ENCODE measurements around the gene DACH2.
"Not testable (repeated sequence)": the region's sequence is repeated elsewhere in the genome, so short reads cannot be mapped to it uniquely, and the experiment has no call there.

The DACH2 gene

DNA sequence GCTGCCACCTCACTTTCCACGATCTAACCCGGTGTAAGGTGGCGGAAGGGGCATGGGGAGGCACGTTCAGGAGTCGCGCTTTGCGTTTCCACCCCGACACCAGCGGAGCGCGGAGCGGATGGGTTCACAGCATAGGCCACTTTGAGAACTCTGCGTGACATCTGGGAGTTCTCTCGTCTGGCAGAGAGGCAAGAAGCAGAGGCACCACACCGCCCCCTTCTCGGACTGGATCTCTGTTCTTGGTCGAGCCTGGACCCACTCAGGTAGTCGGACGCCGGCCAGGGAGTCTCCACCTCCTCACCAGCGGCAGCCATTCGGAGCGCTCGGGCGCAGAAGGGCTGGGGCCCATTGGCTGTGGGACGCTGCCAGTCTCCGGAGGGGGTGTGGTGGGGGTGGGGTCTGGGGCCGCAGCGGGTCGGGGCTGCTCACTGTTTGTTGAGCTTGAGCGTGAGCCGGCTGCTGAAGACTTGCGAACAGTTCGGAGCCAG is at the start of gene DACH2:
DACH2 (plus strand) TSS at position 428 of the 488 bp plus-strand sequence.
- peak in 12 of 14 donors; percentile 2 to 74 (median 45) for DNase-seq

GRCh38 chrX:86102341-86102740 is 45.9 kb upstream of the DACH2 start:
- no peak for DNase-seq

DNA sequence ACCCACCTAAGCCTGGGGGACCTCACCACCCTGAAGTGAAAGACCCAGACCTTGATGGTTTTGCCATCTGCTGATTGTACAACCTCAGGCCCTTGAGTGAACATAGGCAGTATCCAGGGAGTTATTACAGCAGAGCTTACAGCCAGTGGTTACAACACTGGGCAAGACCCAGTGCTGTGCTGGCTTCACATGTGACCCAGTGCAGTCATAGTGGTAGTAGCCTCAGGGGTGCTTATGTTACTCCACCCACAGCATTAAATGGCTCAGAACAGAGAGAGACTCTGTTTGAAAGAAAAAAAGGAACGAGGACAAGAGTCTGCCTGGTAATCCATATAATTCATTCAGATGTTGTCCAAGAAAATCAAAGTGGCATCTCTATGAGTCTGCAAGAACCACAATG is 45.2 kb upstream of the DACH2 start:
- DNase-seq = no peak

DNA sequence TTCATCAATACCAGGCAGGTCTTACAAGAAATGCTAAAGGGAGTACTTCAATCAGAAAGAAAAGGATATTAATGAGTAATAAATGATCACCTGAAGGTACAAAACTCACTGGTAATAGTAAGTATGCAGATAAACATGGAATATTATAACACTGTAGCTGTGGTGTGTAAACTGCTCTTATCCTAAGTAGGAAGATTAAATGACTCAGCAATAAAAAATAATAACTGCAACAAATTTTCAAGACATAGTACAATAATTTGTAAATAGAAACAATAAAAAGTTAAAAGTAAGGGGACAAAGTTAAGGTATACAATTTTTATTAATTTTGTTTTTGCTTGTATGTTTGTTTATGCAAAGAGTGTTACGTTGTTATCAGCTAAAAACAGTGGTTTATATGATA is 43.7 kb upstream of the DACH2 start:
- DNase-seq = no peak

DNA sequence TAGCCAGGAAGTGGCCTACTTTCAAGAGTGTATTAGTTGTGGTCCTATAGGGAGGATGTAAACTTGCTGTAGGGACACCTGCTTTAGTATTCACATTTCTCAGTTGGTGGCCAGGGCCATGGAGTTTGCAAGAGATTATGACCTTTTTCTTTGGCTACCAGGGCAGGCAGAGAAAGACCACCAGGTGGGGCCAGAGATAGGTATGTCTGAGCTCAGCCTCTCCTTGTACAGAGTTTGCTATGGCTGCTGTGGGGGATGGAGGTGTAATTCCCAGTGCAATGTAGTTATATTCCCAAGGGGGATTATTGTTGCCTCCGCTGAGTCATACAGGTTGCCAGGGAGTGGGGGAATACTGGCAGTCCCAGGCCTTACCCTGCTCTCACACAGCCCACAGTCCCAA is 26.3 kb upstream of the DACH2 start:
- DNase-seq = no peak

GRCh38 chrX:86133761-86134160 is 14.5 kb upstream of the DACH2 start:
- no peak for DNase-seq

GRCh38 chrX:86137071-86137470 is 11.2 kb upstream of the DACH2 start:
- DNase-seq = no peak

- no peak for DNase-seq
Observed at GRCh38 chrX:86141786-86142185, 6.5 kb upstream of the DACH2 start.

GRCh38 chrX:86146102-86146501 is 2.1 kb upstream of the DACH2 start:
- DNase-seq = no peak

DNA sequence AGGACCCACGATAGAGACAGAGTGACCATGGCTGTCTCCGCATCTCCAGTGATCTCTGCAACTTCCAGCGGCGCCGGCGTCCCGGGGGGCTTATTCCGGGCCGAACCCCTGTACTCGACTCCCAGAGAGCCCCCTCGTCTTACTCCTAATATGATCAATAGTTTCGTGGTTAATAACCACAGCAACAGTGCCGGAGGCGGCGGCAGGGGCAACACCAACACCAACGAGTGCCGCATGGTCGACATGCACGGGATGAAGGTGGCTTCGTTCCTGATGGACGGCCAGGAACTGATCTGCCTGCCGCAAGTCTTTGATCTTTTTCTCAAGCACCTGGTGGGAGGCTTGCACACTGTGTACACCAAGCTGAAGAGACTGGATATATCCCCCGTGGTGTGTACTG is 343 bp downstream of the DACH2 start:
- DNase-seq = no peak

DNA sequence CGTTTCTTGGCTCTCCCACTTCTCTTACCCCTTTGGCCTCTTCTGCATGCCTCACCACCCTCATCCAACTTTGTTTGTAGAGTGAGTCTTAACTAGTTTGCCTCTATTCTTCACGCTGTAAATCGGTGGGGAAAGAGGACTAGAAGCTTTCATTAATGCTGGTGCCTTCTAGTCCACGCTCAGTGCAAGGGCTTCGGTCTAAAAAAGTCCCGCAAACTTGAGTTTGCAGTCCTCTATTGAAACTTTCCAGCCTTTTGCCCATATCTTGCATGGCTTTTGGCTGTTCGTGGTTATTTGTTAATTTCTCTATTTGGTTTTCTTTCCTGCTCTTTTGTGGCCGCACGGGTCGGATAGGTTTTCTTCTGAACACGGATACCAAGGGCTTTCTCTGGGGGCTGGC is 868 bp downstream of the DACH2 start:
- no peak for DNase-seq

- DNase-seq = no peak
Observed at GRCh38 chrX:86154553-86154952, 6.3 kb downstream of the DACH2 start.

DNA sequence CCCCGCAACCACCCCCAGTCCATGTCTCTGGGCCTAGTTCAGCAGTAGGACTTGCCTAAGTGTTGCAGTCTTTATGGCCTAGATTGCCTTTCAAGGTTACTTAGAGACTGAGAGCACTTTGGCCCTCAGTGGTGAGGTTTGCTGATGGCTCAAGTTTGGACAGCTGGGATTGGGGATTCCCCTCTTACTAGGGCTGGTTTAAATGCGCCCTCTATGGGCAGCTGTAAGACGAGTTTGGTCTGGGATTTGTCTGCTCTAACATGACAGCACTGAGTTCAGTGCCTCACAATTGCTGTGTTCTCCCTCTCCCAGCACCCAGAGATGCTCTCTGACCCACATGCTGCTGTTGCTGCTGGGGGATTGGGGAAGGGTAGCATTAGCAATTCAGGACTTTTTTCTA is 23.1 kb downstream of the DACH2 start:
- DNase-seq = no peak

- DNase-seq = no peak
Observed at GRCh38 chrX:86178906-86179305, 30.7 kb downstream of the DACH2 start.

DNA sequence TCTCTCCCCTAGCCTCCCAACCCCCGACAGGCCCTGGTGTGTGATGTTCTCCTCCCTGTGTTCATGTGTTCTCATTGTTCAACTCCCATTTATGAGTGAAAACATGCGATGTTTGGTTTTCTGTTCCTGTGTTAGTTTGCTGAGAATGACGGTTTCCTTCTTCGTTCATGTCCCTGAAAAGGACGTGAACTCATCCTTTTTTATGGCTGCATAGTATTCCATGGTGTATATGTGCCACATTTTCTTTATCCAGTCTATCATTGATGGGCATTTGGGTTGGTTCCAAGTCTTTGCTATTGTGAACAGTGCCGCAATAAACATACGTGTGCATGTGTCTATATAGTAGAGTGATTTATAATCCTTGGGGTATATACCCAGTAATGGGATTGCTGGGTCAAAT is 33.1 kb downstream of the DACH2 start:
- not testable (repeated sequence) for DNase-seq

DNA sequence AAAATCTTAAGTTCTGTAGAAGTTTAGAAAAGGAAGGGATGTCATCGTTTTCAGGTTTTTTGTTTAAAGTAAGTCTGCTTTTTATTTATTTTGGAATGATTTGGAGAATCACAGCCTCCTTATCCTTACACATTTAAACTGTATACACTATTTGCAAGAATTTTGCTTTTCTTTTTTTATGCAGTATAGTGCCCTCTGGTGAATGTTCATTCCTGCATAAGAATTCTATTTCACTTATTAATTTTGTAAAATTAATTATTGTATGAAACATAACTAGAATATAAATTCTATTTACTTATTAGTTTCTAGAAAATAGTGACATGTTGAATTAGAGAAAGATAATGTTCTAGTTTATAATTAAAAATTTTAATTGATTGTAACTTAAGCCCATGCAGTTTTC is 44.6 kb downstream of the DACH2 start:
- DNase-seq = no peak

- no peak for DNase-seq
Observed at GRCh38 chrX:86194758-86195157, 46.5 kb downstream of the DACH2 start.

GRCh38 chrX:86195343-86195742 is 47.1 kb downstream of the DACH2 start:
- DNase-seq = no peak

- no peak for DNase-seq
Observed at GRCh38 chrX:86197815-86198214, 49.6 kb downstream of the DACH2 start.

GRCh38 chrX:86210772-86211171 is 62.5 kb downstream of the DACH2 start:
- DNase-seq = no peak

GRCh38 chrX:86215260-86215659 is 67.0 kb downstream of the DACH2 start:
- DNase-seq = no peak

DNA sequence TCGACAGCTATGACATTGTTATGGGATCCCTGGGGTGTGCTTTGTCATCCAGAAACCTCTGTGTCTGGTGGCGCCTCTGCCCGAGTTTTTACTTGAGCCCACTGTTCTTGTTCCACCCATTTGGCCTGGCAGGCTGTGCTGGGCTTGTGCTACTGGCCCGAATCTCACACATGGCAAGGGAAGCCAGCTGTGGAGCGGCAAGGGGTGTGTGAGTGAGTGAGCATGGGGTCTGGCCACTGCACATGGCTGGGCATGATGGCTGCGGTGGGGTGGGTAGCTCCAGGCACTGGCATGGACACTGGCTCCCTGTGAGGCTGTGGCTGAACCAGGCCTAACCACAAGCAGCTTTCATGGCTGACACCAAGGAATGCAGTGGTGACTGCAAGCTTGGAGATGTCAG is 89.2 kb downstream of the DACH2 start:
- no peak for DNase-seq

DNA sequence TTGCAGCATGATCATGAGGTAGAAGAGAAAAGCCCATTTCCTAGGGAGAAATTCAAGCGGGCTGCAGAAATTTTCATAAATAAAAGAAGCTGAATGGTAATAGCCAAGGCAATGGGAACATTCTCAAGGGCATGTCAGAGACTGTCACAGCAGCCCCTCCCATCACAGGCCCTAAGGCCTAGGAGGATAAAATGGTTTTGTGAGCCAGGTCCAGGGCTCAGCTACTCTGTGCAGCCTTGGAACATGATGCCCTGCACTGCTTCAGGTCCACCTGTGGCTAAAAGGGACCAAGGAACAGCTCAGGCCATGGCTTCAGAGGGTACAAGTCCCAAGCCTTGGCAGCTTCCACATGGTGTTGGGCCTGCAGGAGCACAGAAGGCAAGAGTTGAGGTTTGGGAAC is 93.3 kb downstream of the DACH2 start:
- DNase-seq = no peak

DNA sequence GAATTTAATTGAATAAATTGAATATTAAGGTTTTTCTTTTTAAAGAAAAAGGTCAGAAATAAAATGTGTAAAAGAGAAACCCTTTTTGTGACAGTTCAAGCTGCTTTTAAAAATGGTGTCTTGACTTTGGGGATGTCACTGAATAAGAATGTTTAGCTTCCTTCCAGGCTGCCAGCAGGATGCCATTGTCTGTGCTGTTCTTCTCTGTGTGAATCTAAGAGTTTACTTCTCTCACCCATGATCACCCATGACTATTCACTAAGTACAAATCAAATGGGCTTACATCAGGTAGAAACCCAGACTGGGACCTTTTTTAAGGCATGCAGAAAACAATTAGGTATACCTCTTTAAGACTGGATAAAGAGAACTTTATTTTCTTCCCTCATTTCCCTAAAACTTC is 115.3 kb downstream of the DACH2 start:
- no peak for DNase-seq

- no peak for DNase-seq
Observed at GRCh38 chrX:86295293-86295692, 147.0 kb downstream of the DACH2 start.

DNA sequence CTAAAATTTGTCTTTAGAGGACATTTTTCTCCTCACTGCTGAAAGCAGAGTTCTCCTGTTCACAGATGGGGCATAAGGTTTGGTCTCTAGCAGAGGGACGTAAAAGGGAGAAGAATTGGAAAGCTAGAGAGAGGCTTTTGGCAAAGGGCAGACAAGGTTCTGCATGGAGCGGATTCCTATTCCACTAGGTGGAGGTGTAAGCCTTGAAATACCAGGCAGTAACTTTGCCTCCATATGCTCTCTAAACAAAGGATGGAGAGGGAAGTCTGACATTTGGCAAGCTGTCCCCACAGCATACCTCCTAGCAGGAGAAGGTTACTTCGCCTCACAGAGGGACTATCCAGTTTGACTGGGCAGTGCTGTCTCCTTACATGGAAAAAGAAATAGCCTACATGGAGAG is 174.7 kb downstream of the DACH2 start:
- DNase-seq = no peak
